Endothelial cell of umbilical vein (primary cell): ENCODE data around the gene PRDM16.

ENCODE experiments used
- CTCF ChIP-seq, 2 donors: IDR thresholded peaks; 1 replicate in 1 of 2; 2 replicates in 1 of 2; pipeline ENCODE4 v1.5.1; 2011; ENCODE audit warnings: low read length in 2 of 2, mild to moderate bottlenecking in 2 of 2, moderate library complexity in 2 of 2, control low read depth in 1 of 2, inconsistent platforms in 1 of 2, low read depth in 1 of 2; ENCODE audit not compliant: insufficient read depth in 1 of 2; ENCODE audit errors: extremely low read depth in 1 of 2
- EZH2 ChIP-seq: IDR thresholded peaks from 2 replicates; pipeline ENCODE4 v1.6.1; 2012; ENCODE audit warnings: borderline replicate concordance, low read depth, mild to moderate bottlenecking, moderate library complexity, low read length, inconsistent platforms; ENCODE audit not compliant: severe bottlenecking
- FOS ChIP-seq: IDR thresholded peaks from 2 replicates; pipeline ENCODE4 v1.6.1; 2011; ENCODE audit warnings: mild to moderate bottlenecking, low read length, moderate library complexity, borderline replicate concordance; ENCODE audit not compliant: insufficient read depth
- GATA2 ChIP-seq: IDR thresholded peaks from 2 replicates; pipeline ENCODE4 v1.7.0; 2011; ENCODE audit warnings: low read depth, mild to moderate bottlenecking, moderate library complexity, mixed read lengths, low read length; ENCODE audit not compliant: insufficient read length, insufficient read depth
- JUN ChIP-seq: IDR thresholded peaks from 2 replicates; pipeline ENCODE4 v1.6.1; 2011; ENCODE audit warnings: borderline replicate concordance, low read depth; ENCODE audit not compliant: insufficient read length, insufficient read depth
- MYC ChIP-seq: IDR thresholded peaks from one replicate; pipeline ENCODE4 v1.6.1; 2011; ENCODE audit warnings: mild to moderate bottlenecking, low read depth, low read length
- POLR2A ChIP-seq: IDR thresholded peaks from 2 replicates; pipeline ENCODE4 v1.6.1; 2012; ENCODE audit warnings: low read depth, mild to moderate bottlenecking, control low read depth, low read length
- POLR2AphosphoS5 ChIP-seq: IDR thresholded peaks from 2 replicates; pipeline ENCODE4 v1.6.1; 2012; ENCODE audit warnings: low read depth, mild to moderate bottlenecking, control low read depth, low read length, moderate library complexity; ENCODE audit not compliant: insufficient read depth
- TF ChIP-seq, protein P1 (sequence below): IDR thresholded peaks from 2 replicates; pipeline ENCODE4 v1.6.1; 2011; ENCODE audit not compliant: insufficient read depth, insufficient read length

DNA sequence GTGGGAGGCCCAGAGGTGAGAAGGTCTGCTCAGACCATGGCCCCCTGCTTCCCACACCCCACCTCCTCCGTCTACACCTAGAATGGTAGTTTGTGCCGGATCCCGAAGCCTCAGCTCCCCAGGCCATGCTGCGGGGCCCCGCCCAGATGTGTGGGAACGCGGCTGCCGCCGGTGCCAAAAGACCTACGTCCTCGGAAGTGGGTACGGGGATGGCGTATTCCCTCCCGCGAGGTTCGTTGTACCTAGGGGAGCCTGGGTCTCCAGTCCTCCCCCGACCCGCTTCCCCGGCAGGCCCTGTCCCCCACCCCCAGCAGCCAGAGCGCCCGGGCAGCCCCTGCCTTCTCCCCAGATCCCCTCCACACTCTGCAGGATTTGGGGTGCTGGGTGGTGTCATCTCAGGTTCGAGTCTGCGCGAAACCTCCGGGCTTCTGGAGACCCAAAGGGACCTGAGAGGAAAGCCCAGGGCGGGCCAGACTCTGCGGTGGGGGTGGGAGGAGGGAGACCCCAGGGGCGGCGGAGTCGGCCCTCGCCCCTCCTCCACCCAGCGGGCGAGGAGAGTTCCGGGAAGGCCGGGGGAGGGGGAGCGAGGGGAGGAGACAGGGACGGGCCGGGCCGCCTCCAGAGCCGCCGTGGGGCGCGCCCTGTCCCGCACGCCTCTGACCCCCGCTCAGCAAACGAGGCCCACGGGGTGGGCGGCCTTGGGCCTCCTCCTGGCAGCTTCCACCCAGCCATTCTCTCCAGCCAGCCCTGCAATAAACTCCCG lies 6.2 kb upstream of the PRDM16 start:
- TF ChIP-seq CTCF (IDR thresholded peaks at IDR 0.05; ENCODE audit: extremely low read depth in 1 of 2, insufficient read depth in 1 of 2, low read depth in 1 of 2, low read length in 2 of 2): no peak
- TF ChIP-seq, protein P1, sequence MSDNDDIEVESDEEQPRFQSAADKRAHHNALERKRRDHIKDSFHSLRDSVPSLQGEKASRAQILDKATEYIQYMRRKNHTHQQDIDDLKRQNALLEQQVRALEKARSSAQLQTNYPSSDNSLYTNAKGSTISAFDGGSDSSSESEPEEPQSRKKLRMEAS: no peak
- TF ChIP-seq EZH2: no peak
- no peak for TF ChIP-seq MYC
- no peak for TF ChIP-seq POLR2AphosphoS5
- no peak for TF ChIP-seq POLR2A
- no peak for TF ChIP-seq FOS
- TF ChIP-seq JUN: no peak
- TF ChIP-seq GATA2: no peak
